ENCODE measurements around the gene RIN3.
A peak's percentile ranks its signal among the peaks of the same experiment; 100 is the strongest.

The RIN3 gene

GRCh38 chr14:92513966-92514843 is 624 bp downstream of the RIN3 start:
- Histone ChIP-seq H3K27ac (ENCODE audit: low read length) (peak overlapping the region; percentile 56), H3K4me1 (ENCODE audit: control insufficient read depth in 1 of 2, insufficient read depth in 2 of 2, low read length in 2 of 2) (peaks cover 0 to 29% of the 10 kb centered on the region in 2 donors), H3K27me3 (ENCODE audit: low read depth, low read length) (no peaks in the 10 kb centered on the region), H3K36me3 (ENCODE audit: control insufficient read depth in 1 of 2, insufficient read depth in 2 of 2, low read length in 2 of 2) (no peaks in the 10 kb centered on the region), H3K9me3 (ENCODE audit: control insufficient read depth in 1 of 2, low read length in 2 of 2) (no peaks in the 10 kb centered on the region), H3K4me3 (ENCODE audit: low read depth in 1 of 2, low read length in 2 of 2) (peak overlapping the region; percentile 61 to 90)

- Histone ChIP-seq H3K27me3 (ENCODE audit: low read depth, low read length) (no peaks in the 10 kb centered on the region), H3K27ac (ENCODE audit: low read length) (peak overlapping the region; percentile 9), H3K4me1 (ENCODE audit: control insufficient read depth in 1 of 2, insufficient read depth in 2 of 2, low read length in 2 of 2) (peaks cover 0 to 29% of the 10 kb centered on the region in 2 donors), H3K36me3 (ENCODE audit: control insufficient read depth in 1 of 2, insufficient read depth in 2 of 2, low read length in 2 of 2) (no peaks in the 10 kb centered on the region), H3K9me3 (ENCODE audit: control insufficient read depth in 1 of 2, low read length in 2 of 2) (no peaks in the 10 kb centered on the region), H3K4me3 (ENCODE audit: low read depth in 1 of 2, low read length in 2 of 2) (peak overlapping the region; percentile 61 to 90)
These were observed 1.4 kb downstream of the RIN3 start for GRCh38 chr14:92514844-92515514.

DNA sequence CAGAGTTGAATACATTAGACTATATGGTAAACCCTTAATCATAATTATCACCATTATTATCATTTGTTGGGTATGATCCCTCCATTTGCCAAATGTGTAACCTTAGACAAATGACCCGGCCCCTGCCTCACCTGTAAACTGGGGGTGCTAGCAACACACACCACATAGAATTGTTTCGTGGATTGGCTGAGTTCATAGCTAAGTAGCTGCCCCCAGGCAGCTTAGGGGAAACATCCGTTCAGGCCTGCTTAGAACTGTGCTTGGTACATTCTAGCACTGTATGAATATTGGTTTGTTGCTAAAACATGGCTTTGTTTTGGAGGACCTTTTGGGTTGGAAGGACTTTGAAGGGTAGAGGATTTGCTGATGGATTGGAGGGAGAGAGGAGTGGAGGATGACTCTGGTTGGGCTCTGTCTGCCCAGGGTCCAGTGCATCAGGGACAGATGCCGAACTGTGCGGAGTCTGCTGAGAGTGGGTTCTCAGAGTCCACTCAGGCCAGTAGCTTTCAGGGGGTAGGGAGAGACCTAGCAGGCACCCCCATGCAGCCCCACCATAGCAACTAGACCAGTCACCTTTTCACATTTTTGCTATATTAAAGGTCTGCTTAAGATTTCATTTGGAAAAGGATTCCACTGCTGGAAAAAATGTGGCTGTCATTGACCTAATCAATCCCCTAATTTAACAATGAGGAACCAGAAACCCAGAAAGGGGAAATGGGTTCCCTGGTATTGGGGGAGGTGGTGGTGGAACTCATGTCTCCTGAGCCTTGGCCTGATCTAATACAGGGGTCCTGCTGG is 2.2 kb downstream of the RIN3 start:
- H3K27me3 ChIP-seq (ENCODE audit: low read depth, low read length): no peaks in the 10 kb centered on the region
- H3K9me3 ChIP-seq (ENCODE audit: control insufficient read depth in 1 of 2, low read length in 2 of 2): no peaks in the 10 kb centered on the region
- no peaks in the 10 kb centered on the region for H3K36me3 ChIP-seq (ENCODE audit: control insufficient read depth in 1 of 2, insufficient read depth in 2 of 2, low read length in 2 of 2)
- H3K4me3 ChIP-seq (ENCODE audit: low read depth in 1 of 2, low read length in 2 of 2): no peak overlapping the region
- no peak overlapping the region for H3K27ac ChIP-seq (ENCODE audit: low read length)
- H3K4me1 ChIP-seq (ENCODE audit: control insufficient read depth in 1 of 2, insufficient read depth in 2 of 2, low read length in 2 of 2): peaks cover 0 to 29% of the 10 kb centered on the region in 2 donors

- Histone ChIP-seq H3K36me3 (ENCODE audit: control insufficient read depth in 1 of 2, insufficient read depth in 2 of 2, low read length in 2 of 2) (no peaks in the 10 kb centered on the region), H3K9me3 (ENCODE audit: control insufficient read depth in 1 of 2, low read length in 2 of 2) (no peaks in the 10 kb centered on the region), H3K4me3 (ENCODE audit: low read depth in 1 of 2, low read length in 2 of 2) (no peak overlapping the region), H3K27ac (ENCODE audit: low read length) (no peak overlapping the region), H3K4me1 (ENCODE audit: control insufficient read depth in 1 of 2, insufficient read depth in 2 of 2, low read length in 2 of 2) (peaks cover 0 to 29% of the 10 kb centered on the region in 2 donors), H3K27me3 (ENCODE audit: low read depth, low read length) (no peaks in the 10 kb centered on the region)
These were observed 2.9 kb downstream of the RIN3 start for GRCh38 chr14:92516344-92516965.

DNA sequence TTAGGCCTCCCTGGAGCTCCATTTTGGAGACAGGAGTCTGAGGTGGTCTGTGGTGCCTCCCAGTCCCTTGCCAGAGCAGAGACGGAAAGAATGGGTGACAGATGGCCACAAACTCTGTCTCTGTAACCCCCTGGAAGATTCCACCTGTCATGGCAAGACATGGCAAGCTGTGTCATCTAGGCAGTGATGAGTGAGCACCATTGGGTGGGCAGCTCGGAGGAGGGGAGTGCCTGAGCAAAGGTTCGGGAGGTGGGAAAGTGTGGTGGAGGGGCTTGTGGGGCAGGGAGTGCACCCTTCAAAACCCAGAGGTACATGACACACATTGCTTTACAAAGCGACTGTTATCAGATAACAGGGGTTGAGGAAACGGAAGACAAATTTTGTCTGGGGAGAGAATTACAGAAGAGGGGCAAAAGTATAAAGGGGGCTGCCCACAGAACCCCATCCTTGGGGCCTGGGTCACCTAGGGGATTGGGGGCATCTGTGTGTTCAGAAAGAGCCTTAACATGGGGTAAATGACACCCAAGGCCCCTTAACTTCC is 3.5 kb downstream of the RIN3 start:
- Histone ChIP-seq H3K27ac (ENCODE audit: low read length) (no peak overlapping the region), H3K4me1 (ENCODE audit: control insufficient read depth in 1 of 2, insufficient read depth in 2 of 2, low read length in 2 of 2) (peaks cover 0 to 26% of the 10 kb centered on the region in 2 donors), H3K4me3 (ENCODE audit: low read depth in 1 of 2, low read length in 2 of 2) (no peak overlapping the region)

DNA sequence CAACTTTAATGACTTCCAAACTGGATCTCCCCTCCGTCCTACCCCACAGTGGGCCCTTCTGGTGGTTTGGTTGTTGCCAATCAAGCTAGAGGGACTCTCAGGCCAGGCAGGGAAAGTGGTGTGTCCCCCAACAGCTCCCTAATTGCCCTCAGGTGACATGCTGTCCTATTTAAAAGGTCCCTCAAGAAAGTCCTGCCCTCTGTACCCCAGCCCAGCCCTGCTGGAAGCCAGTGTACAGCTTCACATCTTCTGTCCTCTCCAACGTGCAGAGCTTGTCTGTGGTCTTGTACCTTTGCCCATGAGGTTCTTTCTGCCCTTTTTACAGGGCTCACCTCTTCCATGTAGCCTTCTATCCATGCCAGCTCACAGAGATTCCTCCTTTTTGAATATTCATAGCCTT is 4.2 kb downstream of the RIN3 start:
- Histone ChIP-seq H3K27me3 (ENCODE audit: low read depth, low read length) (no peaks in the 10 kb centered on the region), H3K27ac (ENCODE audit: low read length) (no peak overlapping the region), H3K4me1 (ENCODE audit: control insufficient read depth in 1 of 2, insufficient read depth in 2 of 2, low read length in 2 of 2) (peaks cover 0 to 22% of the 10 kb centered on the region in 2 donors), H3K4me3 (ENCODE audit: low read depth in 1 of 2, low read length in 2 of 2) (no peak overlapping the region), H3K36me3 (ENCODE audit: control insufficient read depth in 1 of 2, insufficient read depth in 2 of 2, low read length in 2 of 2) (no peaks in the 10 kb centered on the region), H3K9me3 (ENCODE audit: control insufficient read depth in 1 of 2, low read length in 2 of 2) (no peaks in the 10 kb centered on the region)

More for the DNA sequence above, 3.5 kb downstream of the RIN3 start:
- Histone ChIP-seq H3K9me3 (ENCODE audit: control insufficient read depth in 1 of 2, low read length in 2 of 2) (no peaks in the 10 kb centered on the region), H3K27me3 (ENCODE audit: low read depth, low read length) (no peaks in the 10 kb centered on the region), H3K36me3 (ENCODE audit: control insufficient read depth in 1 of 2, insufficient read depth in 2 of 2, low read length in 2 of 2) (no peaks in the 10 kb centered on the region)

DNA sequence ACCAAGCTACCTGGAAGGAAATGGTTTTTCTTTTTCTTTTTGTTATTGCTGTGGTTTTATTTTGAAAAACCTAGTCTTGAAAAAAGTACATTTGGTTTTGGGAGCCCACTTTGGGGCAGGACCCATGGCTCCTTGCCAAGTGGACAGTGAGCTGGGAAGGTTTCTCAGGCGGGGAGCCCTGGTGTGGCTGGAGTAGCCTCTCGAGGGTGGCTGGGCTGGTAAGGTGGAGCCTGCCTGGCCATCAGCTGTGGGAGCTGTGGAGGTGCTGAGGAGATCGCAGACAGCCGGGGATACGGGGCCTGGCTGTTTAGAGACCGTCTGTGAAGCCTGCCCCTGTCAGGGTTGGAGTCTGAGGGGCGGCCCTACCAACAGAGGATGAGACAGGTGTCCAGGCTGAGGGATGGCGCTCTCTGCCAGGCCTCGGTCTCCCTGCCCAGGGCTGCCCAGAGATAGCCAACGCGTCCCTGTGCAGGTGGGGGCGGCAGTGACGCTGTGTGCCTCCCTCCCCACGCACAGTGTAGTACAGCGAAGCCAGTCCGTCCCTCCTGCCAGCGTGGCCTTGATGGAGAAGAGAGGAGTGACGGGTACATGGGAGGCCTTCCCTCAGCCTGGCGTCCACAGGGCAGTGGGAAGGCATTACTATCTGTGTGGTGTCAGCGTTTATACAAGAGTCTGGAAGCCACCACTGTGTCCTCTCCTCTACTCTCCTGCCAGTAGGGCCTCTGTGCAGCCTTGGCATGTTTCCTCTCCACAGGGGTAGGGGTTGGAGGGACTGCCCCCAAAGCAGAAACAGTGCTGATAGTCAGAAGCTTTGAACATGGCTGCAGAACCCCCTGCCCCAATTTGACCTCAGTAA is 5.9 kb downstream of the RIN3 start:
- H3K27ac ChIP-seq (ENCODE audit: low read length): no peak overlapping the region
- peaks cover 0 to 25% of the 10 kb centered on the region in 2 donors for H3K4me1 ChIP-seq (ENCODE audit: control insufficient read depth in 1 of 2, insufficient read depth in 2 of 2, low read length in 2 of 2)
- no peaks in the 10 kb centered on the region for H3K36me3 ChIP-seq (ENCODE audit: control insufficient read depth in 1 of 2, insufficient read depth in 2 of 2, low read length in 2 of 2)
- H3K4me3 ChIP-seq (ENCODE audit: low read depth in 1 of 2, low read length in 2 of 2): no peak overlapping the region
- H3K9me3 ChIP-seq (ENCODE audit: control insufficient read depth in 1 of 2, low read length in 2 of 2): no peaks in the 10 kb centered on the region
- H3K27me3 ChIP-seq (ENCODE audit: low read depth, low read length): no peaks in the 10 kb centered on the region

DNA sequence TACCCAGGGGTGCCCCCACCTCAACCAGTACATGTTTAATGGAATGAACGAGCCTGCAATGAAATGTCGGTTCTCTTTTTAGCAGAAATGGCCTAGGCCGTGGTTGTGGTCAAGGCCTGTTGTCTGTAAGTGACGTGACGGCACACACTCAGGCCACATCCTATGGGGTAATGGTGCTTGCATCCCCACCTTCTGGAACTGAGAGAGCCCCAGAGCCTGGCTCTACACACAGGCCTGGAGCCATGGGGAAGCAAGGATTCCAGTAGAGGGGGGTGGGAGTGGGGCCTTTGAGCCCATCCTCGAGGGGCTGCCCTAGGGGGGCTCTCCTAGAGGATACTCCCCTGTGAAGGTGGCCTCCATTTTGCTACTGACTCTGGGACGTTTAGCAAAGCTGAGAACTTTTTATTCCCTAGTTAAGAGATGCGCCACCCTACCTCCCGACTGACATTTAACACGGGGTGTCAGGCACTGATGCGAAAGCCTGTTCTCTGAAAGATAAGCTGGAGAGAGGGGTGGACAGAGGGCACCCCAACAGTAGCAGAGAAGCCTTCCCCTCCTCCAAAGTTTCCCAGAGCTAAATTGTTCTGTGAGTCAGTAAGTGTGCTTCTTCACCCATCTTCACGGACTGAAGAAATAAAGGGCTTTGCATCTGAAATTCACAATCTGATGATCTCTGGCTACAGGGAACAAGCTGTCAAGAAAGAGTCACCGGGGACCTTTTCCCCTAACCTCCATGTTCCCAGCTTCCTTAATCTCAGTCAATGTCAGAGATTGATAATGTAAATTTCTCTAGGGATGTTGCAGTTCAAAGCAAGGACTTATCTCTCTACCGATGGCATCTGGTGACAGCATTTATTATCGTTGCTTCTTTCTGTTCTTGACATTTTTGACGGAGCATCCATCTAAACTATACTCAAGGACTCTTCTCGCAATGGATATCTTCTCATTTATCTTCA is 6.8 kb downstream of the RIN3 start:
- no peak overlapping the region for H3K4me3 ChIP-seq (ENCODE audit: low read depth in 1 of 2, low read length in 2 of 2)
- H3K27me3 ChIP-seq (ENCODE audit: low read depth, low read length): no peaks in the 10 kb centered on the region
- no peak overlapping the region for H3K27ac ChIP-seq (ENCODE audit: low read length)
- peaks cover 0 to 26% of the 10 kb centered on the region in 2 donors for H3K4me1 ChIP-seq (ENCODE audit: control insufficient read depth in 1 of 2, insufficient read depth in 2 of 2, low read length in 2 of 2)
- no peaks in the 10 kb centered on the region for H3K36me3 ChIP-seq (ENCODE audit: control insufficient read depth in 1 of 2, insufficient read depth in 2 of 2, low read length in 2 of 2)
- no peaks in the 10 kb centered on the region for H3K9me3 ChIP-seq (ENCODE audit: control insufficient read depth in 1 of 2, low read length in 2 of 2)

- peaks cover 0 to 24% of the 10 kb centered on the region in 2 donors for H3K4me1 ChIP-seq (ENCODE audit: control insufficient read depth in 1 of 2, insufficient read depth in 2 of 2, low read length in 2 of 2)
These were observed 7.5 kb downstream of the RIN3 start for GRCh38 chr14:92521058-92521415.

More at GRCh38 chr14:92521058-92521415, 7.5 kb downstream of the RIN3 start:
- Histone ChIP-seq H3K36me3 (ENCODE audit: control insufficient read depth in 1 of 2, insufficient read depth in 2 of 2, low read length in 2 of 2) (no peaks in the 10 kb centered on the region), H3K9me3 (ENCODE audit: control insufficient read depth in 1 of 2, low read length in 2 of 2) (no peaks in the 10 kb centered on the region), H3K27ac (ENCODE audit: low read length) (no peak overlapping the region), H3K27me3 (ENCODE audit: low read depth, low read length) (no peaks in the 10 kb centered on the region), H3K4me3 (ENCODE audit: low read depth in 1 of 2, low read length in 2 of 2) (no peak overlapping the region)

All from muscle layer of duodenum (tissue), 2 donors.